GM10847 (cell line): ENCODE measurements around the gene ITPKB.

Source experiments
- POLR2A ChIP-seq: IDR thresholded peaks from 2 replicates; pipeline ENCODE4 v1.6.1; 2011; ENCODE audit not compliant: insufficient read length; ENCODE audit errors: extremely low read depth

Gene ITPKB

DNA sequence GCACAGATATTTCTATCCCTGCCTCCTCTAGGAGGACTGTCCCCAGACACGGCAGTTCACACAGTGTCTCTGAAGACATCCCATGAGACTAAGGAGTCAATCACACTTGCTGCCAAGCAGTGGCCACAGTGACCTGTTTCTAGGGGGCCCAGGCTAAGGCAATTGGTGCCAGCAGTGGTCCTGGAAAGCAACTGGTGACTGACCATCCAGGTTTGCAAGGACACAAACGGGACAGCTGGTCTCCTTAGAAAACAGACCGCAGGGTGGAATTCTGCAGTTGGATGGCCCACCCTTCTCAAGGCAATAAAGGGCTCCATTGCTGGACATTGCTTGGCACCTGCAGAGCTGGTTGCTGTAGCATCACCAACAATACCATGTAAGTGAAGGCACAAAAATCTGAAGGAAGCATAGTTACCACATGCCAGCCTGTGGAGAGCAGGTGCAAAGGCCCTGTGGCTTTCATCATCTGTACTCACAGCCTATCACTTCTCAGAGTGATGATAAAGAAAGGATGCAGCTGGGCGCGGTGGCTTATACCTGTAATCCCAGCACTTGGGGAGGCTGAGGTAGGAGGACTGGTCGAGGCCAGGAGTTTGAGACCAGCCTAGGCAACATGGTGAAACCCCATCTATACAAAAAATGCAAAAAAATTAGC, 109.1 kb downstream of the ITPKB start:
- no peak for TF ChIP-seq POLR2A

DNA sequence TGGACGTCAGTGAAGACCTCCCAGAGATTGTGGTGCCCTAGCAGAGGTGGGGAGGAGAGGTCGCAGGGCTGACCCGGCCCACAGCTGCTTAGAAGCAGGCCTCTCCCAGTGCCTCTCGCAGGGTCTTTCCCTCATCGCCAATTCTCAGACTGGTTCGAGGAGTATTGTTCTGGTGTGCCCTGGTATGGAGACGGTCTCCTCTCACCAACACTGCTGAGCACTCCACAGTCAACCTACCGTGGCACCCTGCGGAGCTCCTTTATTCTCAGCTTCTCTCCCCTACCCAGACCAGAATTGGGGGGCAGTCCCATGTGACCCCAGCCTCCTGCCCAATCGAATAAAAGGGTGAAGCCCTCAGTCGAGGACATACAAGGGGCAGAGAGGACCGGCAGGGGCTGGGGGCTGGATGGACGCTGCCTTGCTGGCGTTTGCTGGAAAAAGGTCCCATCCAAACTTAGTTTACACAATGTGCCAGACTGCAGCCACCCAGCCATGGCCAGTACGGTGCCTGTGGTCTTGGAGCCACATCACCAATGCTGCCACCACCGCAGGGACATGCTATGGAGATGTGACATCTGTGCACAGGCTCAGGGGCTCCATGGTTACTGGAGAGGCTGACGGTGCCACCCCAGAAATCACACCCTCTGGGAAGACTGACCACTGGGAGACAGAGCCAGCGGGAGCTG, 109.7 kb downstream of the ITPKB start:
- TF ChIP-seq POLR2A, result no peak

DNA sequence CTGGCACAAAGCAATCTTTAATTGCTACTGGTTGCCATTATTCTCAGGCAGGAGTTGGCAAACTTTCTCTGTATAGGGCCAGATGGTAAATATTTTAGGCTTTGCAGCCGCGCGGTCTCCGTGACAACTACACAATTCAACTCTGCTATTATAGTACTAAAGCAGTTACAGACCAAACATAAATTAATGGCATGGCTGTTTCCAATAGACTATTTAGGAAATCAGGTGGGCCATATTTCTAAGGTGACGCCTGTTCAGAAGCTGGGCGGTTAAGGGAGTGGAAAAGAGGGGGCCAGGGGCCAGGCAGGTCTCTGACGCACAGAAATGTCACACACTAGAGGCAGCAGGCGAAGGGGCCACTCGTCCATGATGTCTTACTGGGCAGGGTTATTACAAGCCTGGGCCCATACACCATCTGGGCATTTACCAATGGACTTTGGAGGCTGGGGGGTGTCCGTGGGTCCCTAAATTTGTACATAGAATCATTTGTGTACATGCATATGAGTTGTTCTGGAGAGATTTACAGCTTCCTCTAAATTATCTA, 110.4 kb downstream of the ITPKB start:
- no peak for TF ChIP-seq POLR2A

DNA sequence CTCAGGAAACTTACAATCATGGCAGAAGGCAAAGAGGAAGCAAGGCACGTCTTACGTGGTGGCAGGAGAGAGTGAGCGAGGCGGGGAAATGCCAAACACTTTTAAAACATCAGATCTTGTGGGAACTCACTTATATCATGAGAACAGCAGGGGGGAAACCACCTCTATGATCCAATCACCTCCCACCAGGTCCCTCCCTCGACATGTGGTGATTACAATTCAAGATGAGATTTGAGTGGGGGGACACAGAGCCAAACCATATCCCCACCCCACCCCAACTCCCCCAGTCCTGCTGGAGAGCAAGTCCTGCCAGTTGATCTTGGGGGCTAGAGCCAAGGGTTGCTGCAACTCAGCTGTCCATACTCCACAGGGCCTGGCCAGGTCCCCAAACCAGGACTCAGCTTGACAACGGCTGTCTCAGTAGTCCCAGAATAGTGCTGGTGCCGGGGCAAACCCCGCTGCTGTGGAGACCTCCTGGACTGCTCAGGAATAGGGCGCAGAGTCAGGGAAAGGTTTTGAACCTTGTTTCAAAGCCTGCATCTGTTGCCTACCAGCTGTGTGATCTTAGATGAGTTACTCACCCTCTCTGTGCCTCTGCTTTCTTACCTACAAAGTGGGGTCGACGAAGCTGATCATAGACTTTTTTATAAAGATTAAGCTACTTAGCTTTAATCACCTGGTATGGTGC, 111.0 kb downstream of the ITPKB start:
- no peak for TF ChIP-seq POLR2A

DNA sequence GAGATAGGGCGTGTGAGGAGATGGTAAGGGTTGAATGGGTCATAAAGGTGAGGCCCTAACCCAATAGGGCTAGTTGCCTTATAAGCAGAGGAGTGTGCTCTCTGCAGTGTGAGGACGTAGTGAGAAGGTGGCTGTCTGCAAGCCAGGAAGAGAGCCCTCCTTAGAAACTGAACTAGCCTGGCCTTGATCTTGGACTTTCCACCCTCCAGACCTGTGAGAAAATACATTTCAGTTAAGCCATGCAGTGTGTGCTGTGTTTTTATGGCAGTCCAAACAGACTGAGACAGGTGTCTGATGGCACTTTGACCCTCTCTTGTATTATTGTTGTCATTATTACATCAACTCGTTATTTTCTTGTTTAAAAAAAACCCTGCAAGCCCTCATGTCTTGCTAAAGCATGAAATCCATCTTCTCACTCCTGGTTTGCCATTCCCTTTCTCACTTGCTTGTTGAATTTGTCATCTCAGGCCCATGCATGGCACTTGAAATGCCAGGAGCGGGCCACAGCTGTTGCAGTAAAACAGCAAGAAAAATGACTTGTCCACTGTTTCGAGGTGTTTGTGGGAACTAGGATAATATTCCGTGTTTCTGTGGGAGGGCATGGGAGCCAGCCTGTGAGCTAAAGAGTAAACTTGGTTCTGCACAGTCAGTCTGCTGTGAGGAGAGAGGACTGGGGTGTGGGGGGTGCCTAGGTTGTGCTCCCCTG, 111.9 kb downstream of the ITPKB start:
- TF ChIP-seq POLR2A, result no peak

DNA sequence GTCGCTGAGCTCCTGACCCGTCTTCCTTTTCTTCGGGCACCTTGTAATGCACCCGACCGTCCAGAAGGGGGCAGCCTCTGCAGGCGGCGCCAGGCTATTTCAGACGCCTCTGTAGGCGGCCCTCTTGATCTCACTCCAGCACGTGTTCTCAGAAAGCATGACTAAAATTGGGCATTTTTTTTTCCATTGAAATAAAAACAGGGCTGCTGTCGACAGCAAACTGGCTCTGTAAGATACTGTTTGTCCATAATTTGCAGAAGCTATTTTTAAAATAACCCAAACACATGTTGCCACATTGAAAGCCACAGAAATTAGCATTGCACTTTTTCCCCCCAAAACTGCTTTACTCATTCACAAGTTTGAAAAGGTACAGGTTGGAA, 112.5 kb downstream of the ITPKB start:
- no peak for TF ChIP-seq POLR2A

DNA sequence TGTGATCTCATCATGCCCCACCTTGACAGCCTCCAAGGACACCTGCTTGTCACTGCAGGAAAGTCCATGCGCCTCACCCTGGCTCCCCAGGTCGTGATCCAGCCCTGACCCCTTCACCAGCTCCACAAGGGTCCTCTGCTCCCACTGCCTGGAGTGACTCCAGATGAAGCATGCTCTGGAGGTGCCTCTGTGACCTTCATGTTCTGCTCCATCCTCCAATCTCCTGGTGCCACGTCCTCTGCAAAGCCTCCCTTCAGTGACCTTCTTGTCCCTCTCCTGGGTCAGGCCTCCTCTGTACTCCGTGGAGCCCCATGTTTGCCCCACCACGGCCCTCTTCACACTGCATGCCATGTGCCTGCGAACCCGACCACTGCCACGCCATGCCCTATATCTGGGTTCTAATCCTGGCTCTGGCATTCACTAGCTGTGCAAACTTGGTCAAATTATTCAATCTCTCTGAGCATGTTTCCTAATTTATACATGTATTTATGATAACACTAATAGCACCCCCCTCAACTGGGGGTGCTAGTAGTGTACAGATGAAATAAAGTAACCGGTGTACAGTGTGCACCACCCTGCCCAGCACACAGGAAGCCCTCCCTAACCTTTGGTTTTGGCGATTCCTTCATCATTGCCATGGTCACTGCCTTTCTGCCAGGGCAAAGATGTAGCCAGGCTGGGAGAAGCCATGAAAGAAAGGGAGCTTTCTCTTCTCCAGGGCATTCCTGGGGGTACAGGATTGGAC, 113.1 kb downstream of the ITPKB start:
- TF ChIP-seq POLR2A, result no peak

DNA sequence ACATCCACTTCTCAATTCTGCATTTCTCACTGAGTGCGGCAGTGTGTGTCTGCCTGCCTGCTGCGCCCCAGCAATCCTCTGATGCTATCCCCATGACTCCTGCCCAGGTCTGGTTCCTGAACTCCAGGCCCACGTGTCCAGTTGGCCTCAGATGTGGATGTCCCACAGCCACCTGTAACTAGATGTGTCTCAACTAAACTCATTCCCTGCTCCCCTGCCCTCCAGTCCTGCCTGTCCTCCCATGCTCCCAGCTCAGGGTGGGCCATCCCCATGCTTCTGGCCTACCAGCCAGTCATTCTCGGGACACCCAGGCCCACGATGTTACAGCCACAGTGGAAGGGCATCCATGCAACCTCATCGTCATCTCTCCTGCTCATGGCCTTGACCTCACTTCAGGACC, 113.8 kb downstream of the ITPKB start:
- TF ChIP-seq POLR2A, result no peak

DNA sequence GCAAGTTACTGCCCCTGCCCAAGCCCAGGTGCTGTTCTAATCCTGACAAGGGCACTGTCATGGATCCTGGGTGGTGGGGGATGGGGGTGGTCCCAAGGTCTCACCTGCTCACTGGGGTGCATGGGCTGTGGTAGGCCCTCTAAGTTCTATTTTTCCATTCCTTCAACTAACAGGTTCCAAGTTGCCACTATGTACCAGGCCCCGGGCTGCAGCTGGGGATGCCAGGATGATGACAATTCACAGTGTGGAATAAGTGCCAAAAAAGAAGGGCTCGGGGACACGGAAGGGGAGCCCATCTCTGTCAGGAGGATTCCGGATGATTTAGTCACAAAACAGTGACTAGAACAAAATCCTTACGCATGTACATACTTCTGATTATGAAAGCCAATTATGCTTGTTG, 114.6 kb downstream of the ITPKB start:
- no peak for TF ChIP-seq POLR2A

DNA sequence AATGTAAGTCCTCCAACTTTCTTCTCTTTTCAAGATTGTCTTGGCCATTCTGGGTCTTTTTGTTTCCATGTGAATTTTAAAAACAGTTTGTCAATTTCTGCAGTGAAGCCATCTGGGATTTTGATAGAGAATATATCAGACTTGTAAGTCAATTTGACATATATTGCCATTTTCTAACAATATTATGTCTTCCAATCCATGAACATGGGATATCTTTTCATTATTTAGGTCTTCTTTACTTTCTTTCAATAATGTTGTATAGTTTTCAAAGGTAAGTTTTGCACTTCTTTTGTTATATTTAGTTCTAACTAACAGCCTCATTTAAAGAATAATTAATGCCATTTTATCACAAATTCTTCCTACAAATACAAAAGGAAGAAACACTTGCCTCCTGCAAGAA, 117.1 kb downstream of the ITPKB start:
- no peak for TF ChIP-seq POLR2A

DNA sequence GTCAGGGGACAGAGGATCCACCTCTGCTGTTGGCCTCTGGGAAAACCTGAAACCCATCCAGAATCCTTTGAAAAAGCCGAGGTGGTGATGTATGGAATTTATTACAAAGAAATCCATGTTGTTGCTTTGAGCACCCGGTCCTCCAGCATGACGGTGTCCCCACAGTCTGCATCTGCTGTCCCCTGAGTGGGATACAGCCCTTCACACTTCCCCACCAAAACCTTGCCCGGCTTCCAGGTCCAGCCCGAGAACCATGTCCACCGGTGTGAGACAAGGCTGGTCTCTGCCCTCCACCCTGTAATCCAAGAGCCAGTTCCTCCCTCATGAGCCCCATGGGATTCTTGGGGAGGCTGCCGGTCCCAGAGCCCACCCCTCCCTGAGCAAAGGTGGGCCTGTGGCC, 120.1 kb downstream of the ITPKB start:
- no peak for TF ChIP-seq POLR2A

DNA sequence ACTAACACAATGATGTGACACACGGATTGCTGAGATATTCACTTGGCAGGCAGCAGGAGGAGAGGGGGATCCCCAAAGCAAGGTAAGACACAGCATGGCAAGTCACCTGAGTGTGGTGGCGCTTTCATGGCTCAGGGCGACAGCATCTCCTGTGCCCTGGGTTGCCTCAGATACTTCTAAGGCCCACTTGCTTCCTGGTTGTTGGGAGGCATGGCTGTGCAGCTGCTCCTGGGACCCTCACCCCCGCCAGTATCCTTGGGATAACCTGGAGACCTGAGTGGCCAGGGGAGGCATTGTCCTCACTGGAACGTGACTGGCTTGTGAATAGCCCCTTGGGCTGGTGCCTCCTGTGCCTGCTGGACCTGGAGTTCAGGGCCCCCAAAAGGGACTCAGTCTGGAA, 120.7 kb downstream of the ITPKB start:
- no peak for TF ChIP-seq POLR2A

DNA sequence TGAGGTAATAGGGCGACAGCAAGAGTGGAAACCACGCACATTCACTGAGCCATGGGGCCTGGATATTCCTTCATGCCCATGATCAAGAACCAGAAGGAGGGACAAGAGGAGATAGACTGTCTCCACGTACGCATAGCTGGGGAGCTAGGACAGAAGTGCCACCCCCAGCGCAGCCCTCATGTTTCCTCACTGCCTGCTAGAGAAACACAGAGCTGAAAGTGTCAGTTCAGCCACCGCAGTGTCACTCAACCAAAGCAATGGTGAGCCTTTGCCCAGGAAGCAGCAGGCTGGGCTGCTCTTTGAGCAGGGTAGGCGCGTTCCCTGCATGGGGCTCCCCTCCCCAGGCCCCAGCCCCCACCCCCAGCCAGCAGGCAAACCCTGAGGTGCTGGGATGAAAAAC, 122.0 kb downstream of the ITPKB start:
- no peak for TF ChIP-seq POLR2A

DNA sequence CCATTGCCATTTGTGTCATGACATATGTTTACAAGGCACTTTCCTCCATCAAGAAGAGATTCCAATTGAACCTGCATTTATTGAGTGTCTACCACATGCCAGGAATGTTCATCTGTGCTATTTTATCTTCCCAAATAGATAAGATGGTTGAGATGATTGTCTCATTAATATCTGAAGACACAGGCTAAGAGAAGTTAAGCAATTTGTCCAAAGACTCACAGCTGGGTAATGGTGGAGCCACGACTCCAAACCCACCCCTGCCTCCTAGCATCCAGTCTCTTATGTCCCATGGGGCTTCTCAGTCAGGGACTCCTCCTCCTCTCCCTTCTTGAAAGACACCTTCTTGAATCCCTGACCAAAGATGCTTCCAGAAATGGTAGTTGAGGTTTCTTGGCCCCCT, 122.4 kb downstream of the ITPKB start:
- TF ChIP-seq POLR2A, result no peak

DNA sequence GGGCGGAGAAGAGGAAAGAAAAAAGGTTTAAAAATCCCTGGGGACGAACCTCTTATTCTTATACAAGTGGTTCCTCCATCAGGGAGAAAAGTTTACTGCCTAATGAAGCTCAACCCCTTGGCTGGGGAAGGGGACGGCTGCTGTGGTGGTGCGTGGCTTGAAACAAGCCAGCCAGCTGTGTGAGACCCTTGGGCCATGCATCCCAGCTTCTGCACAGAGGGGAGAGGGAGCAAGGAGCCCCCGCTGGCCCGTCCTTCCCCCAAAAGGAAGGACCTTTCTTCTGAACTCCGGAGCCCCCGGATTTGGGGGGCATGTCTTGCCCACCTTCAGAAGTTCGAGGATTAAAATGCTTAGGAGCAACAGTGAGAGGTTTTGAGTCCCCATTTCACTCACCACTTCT, 123.2 kb downstream of the ITPKB start:
- no peak for TF ChIP-seq POLR2A
